GM23248 (cell line): ENCODE results near the gene MKLN1.

Source experiments
- EZH2 ChIP-seq: fragments of 200-600 bp; sonication (generic); IDR thresholded peaks from 2 replicates; pipeline ENCODE4 v1.6.1; 2018; ENCODE audit warnings: antibody characterized with exemption, mild to moderate bottlenecking; ENCODE audit not compliant: insufficient read depth, poor library complexity, severe bottlenecking
- EZH2phosphoT487 ChIP-seq: fragments of 200-600 bp; sonication (generic); IDR thresholded peaks from 2 replicates; pipeline ENCODE4 v1.6.1; 2018; ENCODE audit warnings: antibody characterized with exemption, moderate library complexity, mild to moderate bottlenecking, low read depth; ENCODE audit not compliant: insufficient read depth

GRCh38 chr7:131454498-131454897, 126.8 kb downstream of the MKLN1 start:
- no peak for TF ChIP-seq EZH2
- no peak for TF ChIP-seq EZH2phosphoT487
